ENCODE data around the gene AMH. TPM values are rescaled to one million over a fixed set of nuclear protein-coding genes. Genes with fewer than 3 reads are reported as not detected.

AMH gene
- total RNA-seq, 1 experiment from 2014 or later: 11.2 TPM

DNA sequence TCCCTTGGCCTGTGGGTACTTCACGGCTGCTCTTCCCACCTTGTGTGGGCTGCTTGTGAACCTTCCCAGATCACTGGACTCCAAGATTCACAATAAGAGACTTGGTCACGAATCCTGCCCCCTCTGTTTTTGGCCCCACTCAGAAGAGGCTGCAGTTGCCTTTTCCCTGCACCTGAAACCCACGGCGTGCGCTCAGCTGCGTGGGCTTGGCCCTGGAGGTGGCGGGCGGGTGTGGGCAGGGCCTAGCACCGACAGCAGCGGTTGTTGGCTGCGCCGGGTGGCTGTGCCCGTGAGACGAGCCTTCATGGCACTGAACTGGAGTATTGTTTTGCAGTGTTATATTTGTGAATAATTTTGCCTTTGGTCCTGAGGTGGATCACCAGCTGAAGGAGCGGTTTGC lies 46.8 kb upstream of the AMH start:
- H3K27ac Mint-ChIP-seq: peak overlapping the region; percentile 72
- H3K9me3 Mint-ChIP-seq: no peaks in the 10 kb centered on the region
- ChIA-PET POLR2A (no interaction called here), CTCF (no interaction called here)
- no peaks in the 10 kb centered on the region for H3K4me1 Mint-ChIP-seq
- ATAC-seq: no peak
- peaks cover 14% of the 10 kb centered on the region for H3K36me3 Mint-ChIP-seq
- H3K27me3 Mint-ChIP-seq (ENCODE audit: low read depth): no peaks in the 10 kb centered on the region
- no peak for DNase-seq (ENCODE audit: low spot score)
- H3K4me3 Mint-ChIP-seq: no peak overlapping the region
- TF ChIP-seq, protein P1, sequence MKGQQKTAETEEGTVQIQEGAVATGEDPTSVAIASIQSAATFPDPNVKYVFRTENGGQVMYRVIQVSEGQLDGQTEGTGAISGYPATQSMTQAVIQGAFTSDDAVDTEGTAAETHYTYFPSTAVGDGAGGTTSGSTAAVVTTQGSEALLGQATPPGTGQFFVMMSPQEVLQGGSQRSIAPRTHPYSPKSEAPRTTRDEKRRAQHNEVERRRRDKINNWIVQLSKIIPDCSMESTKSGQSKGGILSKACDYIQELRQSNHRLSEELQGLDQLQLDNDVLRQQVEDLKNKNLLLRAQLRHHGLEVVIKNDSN (CRISPR knock-in tag; IDR thresholded peaks at IDR 0.05): no peak
- TF ChIP-seq EMX1 (CRISPR knock-in tag; IDR thresholded peaks at IDR 0.05): no peak
- TF ChIP-seq, protein P2, sequence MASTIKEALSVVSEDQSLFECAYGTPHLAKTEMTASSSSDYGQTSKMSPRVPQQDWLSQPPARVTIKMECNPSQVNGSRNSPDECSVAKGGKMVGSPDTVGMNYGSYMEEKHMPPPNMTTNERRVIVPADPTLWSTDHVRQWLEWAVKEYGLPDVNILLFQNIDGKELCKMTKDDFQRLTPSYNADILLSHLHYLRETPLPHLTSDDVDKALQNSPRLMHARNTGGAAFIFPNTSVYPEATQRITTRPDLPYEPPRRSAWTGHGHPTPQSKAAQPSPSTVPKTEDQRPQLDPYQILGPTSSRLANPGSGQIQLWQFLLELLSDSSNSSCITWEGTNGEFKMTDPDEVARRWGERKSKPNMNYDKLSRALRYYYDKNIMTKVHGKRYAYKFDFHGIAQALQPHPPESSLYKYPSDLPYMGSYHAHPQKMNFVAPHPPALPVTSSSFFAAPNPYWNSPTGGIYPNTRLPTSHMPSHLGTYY (CRISPR knock-in tag; IDR thresholded peaks at IDR 0.05): no peak
- no peak for TF ChIP-seq SOX15 (CRISPR knock-in tag; IDR thresholded peaks at IDR 0.05)
- TF ChIP-seq ZNF219 (CRISPR knock-in tag; IDR thresholded peaks at IDR 0.05; ENCODE audit: borderline replicate concordance): no peak
- TF ChIP-seq, protein P3, sequence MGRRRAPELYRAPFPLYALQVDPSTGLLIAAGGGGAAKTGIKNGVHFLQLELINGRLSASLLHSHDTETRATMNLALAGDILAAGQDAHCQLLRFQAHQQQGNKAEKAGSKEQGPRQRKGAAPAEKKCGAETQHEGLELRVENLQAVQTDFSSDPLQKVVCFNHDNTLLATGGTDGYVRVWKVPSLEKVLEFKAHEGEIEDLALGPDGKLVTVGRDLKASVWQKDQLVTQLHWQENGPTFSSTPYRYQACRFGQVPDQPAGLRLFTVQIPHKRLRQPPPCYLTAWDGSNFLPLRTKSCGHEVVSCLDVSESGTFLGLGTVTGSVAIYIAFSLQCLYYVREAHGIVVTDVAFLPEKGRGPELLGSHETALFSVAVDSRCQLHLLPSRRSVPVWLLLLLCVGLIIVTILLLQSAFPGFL (CRISPR knock-in tag; IDR thresholded peaks at IDR 0.05; ENCODE audit: borderline replicate concordance): no peak
- TF ChIP-seq ZNF121 (CRISPR knock-in tag; IDR thresholded peaks at IDR 0.05): no peak
- TF ChIP-seq, protein P4, sequence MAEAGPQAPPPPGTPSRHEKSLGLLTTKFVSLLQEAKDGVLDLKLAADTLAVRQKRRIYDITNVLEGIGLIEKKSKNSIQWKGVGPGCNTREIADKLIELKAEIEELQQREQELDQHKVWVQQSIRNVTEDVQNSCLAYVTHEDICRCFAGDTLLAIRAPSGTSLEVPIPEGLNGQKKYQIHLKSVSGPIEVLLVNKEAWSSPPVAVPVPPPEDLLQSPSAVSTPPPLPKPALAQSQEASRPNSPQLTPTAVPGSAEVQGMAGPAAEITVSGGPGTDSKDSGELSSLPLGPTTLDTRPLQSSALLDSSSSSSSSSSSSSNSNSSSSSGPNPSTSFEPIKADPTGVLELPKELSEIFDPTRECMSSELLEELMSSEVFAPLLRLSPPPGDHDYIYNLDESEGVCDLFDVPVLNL (CRISPR knock-in tag; IDR thresholded peaks at IDR 0.05; ENCODE audit: borderline replicate concordance, low read depth): no peak
- TF ChIP-seq, protein P5, sequence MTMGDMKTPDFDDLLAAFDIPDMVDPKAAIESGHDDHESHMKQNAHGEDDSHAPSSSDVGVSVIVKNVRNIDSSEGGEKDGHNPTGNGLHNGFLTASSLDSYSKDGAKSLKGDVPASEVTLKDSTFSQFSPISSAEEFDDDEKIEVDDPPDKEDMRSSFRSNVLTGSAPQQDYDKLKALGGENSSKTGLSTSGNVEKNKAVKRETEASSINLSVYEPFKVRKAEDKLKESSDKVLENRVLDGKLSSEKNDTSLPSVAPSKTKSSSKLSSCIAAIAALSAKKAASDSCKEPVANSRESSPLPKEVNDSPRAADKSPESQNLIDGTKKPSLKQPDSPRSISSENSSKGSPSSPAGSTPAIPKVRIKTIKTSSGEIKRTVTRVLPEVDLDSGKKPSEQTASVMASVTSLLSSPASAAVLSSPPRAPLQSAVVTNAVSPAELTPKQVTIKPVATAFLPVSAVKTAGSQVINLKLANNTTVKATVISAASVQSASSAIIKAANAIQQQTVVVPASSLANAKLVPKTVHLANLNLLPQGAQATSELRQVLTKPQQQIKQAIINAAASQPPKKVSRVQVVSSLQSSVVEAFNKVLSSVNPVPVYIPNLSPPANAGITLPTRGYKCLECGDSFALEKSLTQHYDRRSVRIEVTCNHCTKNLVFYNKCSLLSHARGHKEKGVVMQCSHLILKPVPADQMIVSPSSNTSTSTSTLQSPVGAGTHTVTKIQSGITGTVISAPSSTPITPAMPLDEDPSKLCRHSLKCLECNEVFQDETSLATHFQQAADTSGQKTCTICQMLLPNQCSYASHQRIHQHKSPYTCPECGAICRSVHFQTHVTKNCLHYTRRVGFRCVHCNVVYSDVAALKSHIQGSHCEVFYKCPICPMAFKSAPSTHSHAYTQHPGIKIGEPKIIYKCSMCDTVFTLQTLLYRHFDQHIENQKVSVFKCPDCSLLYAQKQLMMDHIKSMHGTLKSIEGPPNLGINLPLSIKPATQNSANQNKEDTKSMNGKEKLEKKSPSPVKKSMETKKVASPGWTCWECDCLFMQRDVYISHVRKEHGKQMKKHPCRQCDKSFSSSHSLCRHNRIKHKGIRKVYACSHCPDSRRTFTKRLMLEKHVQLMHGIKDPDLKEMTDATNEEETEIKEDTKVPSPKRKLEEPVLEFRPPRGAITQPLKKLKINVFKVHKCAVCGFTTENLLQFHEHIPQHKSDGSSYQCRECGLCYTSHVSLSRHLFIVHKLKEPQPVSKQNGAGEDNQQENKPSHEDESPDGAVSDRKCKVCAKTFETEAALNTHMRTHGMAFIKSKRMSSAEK (CRISPR knock-in tag; IDR thresholded peaks at IDR 0.05; ENCODE audit: borderline replicate concordance): no peak
- TF ChIP-seq ATF1 (CRISPR knock-in tag; IDR thresholded peaks at IDR 0.05): no peak
- TF ChIP-seq JAZF1 (CRISPR knock-in tag; IDR thresholded peaks at IDR 0.05): no peak
- no peak for TF ChIP-seq JUN (CRISPR knock-in tag; IDR thresholded peaks at IDR 0.05)

DNA sequence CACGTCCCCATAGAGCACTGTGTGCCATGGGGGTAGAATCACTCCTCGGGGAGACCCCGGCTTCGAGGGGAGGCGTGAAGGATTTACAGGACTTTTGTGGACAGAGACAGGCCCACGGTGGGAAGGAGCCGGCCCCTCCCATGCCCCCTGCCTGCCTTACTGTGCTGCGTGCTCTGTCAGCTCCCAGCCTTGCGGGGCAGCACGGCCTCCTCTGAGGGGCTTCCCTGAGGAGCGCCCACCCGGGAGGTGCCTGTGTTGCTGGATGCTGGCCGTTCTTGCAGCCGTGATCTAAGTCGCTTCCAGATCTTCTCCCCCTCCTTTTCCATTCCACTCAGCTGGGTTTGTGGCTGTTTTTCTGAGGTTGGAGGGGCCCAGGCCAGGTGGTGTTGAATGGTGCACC lies 42.1 kb upstream of the AMH start:
- Mint-ChIP-seq H3K27me3 (ENCODE audit: low read depth) (no peaks in the 10 kb centered on the region), H3K4me1 (no peaks in the 10 kb centered on the region), H3K27ac (no peak overlapping the region), H3K4me3 (no peak overlapping the region), H3K36me3 (peaks cover 24% of the 10 kb centered on the region), H3K9me3 (no peaks in the 10 kb centered on the region)
- ChIA-PET CTCF (interaction anchor here (0.8 to 1.1 kb wide), 2 partner anchors 14 to 51 kb away, joined by 3 read pairs; no protein-coding TSS in a partner anchor), POLR2A (no interaction called here)
- DNase-seq (ENCODE audit: low spot score): no peak
- no peak for ATAC-seq
- TF ChIP-seq, protein P6, sequence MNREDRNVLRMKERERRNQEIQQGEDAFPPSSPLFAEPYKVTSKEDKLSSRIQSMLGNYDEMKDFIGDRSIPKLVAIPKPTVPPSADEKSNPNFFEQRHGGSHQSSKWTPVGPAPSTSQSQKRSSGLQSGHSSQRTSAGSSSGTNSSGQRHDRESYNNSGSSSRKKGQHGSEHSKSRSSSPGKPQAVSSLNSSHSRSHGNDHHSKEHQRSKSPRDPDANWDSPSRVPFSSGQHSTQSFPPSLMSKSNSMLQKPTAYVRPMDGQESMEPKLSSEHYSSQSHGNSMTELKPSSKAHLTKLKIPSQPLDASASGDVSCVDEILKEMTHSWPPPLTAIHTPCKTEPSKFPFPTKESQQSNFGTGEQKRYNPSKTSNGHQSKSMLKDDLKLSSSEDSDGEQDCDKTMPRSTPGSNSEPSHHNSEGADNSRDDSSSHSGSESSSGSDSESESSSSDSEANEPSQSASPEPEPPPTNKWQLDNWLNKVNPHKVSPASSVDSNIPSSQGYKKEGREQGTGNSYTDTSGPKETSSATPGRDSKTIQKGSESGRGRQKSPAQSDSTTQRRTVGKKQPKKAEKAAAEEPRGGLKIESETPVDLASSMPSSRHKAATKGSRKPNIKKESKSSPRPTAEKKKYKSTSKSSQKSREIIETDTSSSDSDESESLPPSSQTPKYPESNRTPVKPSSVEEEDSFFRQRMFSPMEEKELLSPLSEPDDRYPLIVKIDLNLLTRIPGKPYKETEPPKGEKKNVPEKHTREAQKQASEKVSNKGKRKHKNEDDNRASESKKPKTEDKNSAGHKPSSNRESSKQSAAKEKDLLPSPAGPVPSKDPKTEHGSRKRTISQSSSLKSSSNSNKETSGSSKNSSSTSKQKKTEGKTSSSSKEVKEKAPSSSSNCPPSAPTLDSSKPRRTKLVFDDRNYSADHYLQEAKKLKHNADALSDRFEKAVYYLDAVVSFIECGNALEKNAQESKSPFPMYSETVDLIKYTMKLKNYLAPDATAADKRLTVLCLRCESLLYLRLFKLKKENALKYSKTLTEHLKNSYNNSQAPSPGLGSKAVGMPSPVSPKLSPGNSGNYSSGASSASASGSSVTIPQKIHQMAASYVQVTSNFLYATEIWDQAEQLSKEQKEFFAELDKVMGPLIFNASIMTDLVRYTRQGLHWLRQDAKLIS (CRISPR knock-in tag; IDR thresholded peaks at IDR 0.05; ENCODE audit: borderline replicate concordance): no peak
- no peak for TF ChIP-seq ZNF423 (CRISPR knock-in tag; IDR thresholded peaks at IDR 0.05)
- TF ChIP-seq, protein P3 (CRISPR knock-in tag; IDR thresholded peaks at IDR 0.05; ENCODE audit: borderline replicate concordance): no peak
- TF ChIP-seq, protein P7, sequence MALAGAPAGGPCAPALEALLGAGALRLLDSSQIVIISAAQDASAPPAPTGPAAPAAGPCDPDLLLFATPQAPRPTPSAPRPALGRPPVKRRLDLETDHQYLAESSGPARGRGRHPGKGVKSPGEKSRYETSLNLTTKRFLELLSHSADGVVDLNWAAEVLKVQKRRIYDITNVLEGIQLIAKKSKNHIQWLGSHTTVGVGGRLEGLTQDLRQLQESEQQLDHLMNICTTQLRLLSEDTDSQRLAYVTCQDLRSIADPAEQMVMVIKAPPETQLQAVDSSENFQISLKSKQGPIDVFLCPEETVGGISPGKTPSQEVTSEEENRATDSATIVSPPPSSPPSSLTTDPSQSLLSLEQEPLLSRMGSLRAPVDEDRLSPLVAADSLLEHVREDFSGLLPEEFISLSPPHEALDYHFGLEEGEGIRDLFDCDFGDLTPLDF (CRISPR knock-in tag; IDR thresholded peaks at IDR 0.05): no peak
- TF ChIP-seq NFYB (CRISPR knock-in tag; conservative IDR thresholded peaks at IDR 0.05; ENCODE audit: low read depth): no peak
- TF ChIP-seq, protein P8, sequence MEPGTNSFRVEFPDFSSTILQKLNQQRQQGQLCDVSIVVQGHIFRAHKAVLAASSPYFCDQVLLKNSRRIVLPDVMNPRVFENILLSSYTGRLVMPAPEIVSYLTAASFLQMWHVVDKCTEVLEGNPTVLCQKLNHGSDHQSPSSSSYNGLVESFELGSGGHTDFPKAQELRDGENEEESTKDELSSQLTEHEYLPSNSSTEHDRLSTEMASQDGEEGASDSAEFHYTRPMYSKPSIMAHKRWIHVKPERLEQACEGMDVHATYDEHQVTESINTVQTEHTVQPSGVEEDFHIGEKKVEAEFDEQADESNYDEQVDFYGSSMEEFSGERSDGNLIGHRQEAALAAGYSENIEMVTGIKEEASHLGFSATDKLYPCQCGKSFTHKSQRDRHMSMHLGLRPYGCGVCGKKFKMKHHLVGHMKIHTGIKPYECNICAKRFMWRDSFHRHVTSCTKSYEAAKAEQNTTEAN (CRISPR knock-in tag; IDR thresholded peaks at IDR 0.05): no peak
- no peak for TF ChIP-seq EMX1 (CRISPR knock-in tag; IDR thresholded peaks at IDR 0.05)
- no peak for TF ChIP-seq MXD4 (CRISPR knock-in tag; IDR thresholded peaks at IDR 0.05; ENCODE audit: borderline replicate concordance)
- TF ChIP-seq JUN (CRISPR knock-in tag; IDR thresholded peaks at IDR 0.05): no peak

Measured in WTC11 (cell line).